Stimulated activated CD4-positive, alpha-beta T cell treated with anti-CD3 and anti-CD28 coated beads, TNF-alpha, amount 100 ng/mL, for 48 hours (primary cell): ENCODE data around the gene ULBP3.
"Not testable (repeated sequence)": the region's sequence is repeated elsewhere in the genome, so short reads cannot be mapped to it uniquely, and the experiment has no call there.

Source experiments
- DNase-seq, 3 donors: peaks; one replicate each; pipeline ENCODE4 v3.0.0-alpha.2; 2020; ENCODE audit warnings: low read depth in 3 of 3

ULBP3 gene

GRCh38 chr6:150015281-150016001 lies 53.5 kb downstream of the ULBP3 start:
- DNase-seq: not testable (repeated sequence)

GRCh38 chr6:150014623-150015280 lies 54.2 kb downstream of the ULBP3 start:
- not testable (repeated sequence) for DNase-seq

- not testable (repeated sequence) for DNase-seq
Measured at GRCh38 chr6:150013785-150014622, 54.9 kb downstream of the ULBP3 start.

- not testable (repeated sequence) for DNase-seq
Measured at GRCh38 chr6:150012846-150013784, 55.8 kb downstream of the ULBP3 start.
